PC-9 (cell line): ENCODE results near the gene CACNA2D4. TPM values are rescaled to one million over a fixed set of nuclear protein-coding genes. Genes with fewer than 3 reads are reported as not detected.

Experiments used
- BruUV-seq: library from RNA; stranded (reverse); fragments of 400-500 nt; replicated peaks from 2 replicates; lab custom pipeline; 2021; lab: Mats Ljungman, UMichigan
- CTCF ChIA-PET: fragments of 300-600 bp; sonication (Branson Sonifier 250); formaldehyde crosslinking; loops from one replicate; lab custom pipeline; 2022; ENCODE audit warnings: antibody characterized with exemption; lab: Charles Lee
- POLR2A ChIA-PET: fragments of 300-600 bp; sonication (Branson Sonifier 250); formaldehyde crosslinking; loops from one replicate; lab custom pipeline; 2022; ENCODE audit warnings: antibody characterized with exemption; ENCODE audit not compliant: unreplicated experiment; lab: Charles Lee
- DNase-seq, 2 experiments: peaks; one replicate each; pipeline versions ENCODE4 v3.0.0 to v3.0.0-alpha.2; 2015 to 2022; ENCODE audit warnings: mixed read lengths in 1 of 2
- H2AFZ ChIP-seq: fragments of 200-600 bp; sonication (generic); 2 replicates; pipeline ENCODE4 v1.8.1; 2017; ENCODE audit warnings: antibody characterized with exemption
- H3F3A ChIP-seq: fragments of 200-600 bp; sonication (generic); 2 replicates; pipeline ENCODE4 v1.8.1; 2017; ENCODE audit warnings: antibody characterized with exemption, mild to moderate bottlenecking, low read depth; ENCODE audit not compliant: insufficient read depth
- H3K27ac ChIP-seq: fragments of 200-600 bp; sonication (generic); 2 replicates; pipeline ENCODE4 v1.6.1; 2016; ENCODE audit warnings: mixed run types
- H3K27me3 ChIP-seq: fragments of 200-600 bp; sonication (generic); 2 replicates; pipeline ENCODE4 v1.6.1; 2016; ENCODE audit warnings: low read depth, mixed run types; ENCODE audit not compliant: insufficient read depth
- H3K36me3 ChIP-seq: fragments of 200-600 bp; sonication (generic); 2 replicates; pipeline ENCODE4 v1.6.1; 2016; ENCODE audit warnings: low read depth, mixed run types
- H3K4me1 ChIP-seq: fragments of 200-600 bp; sonication (generic); replicated peaks from 2 replicates; pipeline ENCODE4 v1.6.1; 2016; ENCODE audit warnings: mixed run types; ENCODE audit not compliant: insufficient read depth
- H3K4me2 ChIP-seq: fragments of 200-600 bp; sonication (generic); 2 replicates; pipeline ENCODE4 v1.6.1; 2017; ENCODE audit warnings: mixed run types
- H3K4me3 ChIP-seq: fragments of 200-600 bp; sonication (generic); 2 replicates; pipeline ENCODE4 v1.6.1; 2016; ENCODE audit warnings: mixed run types
- H3K79me2 ChIP-seq: fragments of 200-600 bp; sonication (generic); 2 replicates; pipeline ENCODE4 v1.6.1; 2017; ENCODE audit warnings: low read depth, mixed run types
- H3K9me2 ChIP-seq: fragments of 200-600 bp; sonication (generic); 2 replicates; pipeline ENCODE4 v1.8.1; 2017; ENCODE audit warnings: mild to moderate bottlenecking; ENCODE audit not compliant: insufficient read depth
- H3K9me3 ChIP-seq: fragments of 200-600 bp; sonication (generic); 2 replicates; pipeline ENCODE4 v1.8.1; 2016; ENCODE audit warnings: low read depth; ENCODE audit not compliant: insufficient read depth
- H4K20me1 ChIP-seq: fragments of 200-600 bp; sonication (generic); 2 replicates; pipeline ENCODE4 v1.8.1; 2017; ENCODE audit not compliant: insufficient read depth
- EZH2 ChIP-seq: fragments of 200-600 bp; sonication (generic); IDR thresholded peaks from 2 replicates; pipeline ENCODE4 v1.8.0; 2017; ENCODE audit warnings: antibody characterized with exemption, low read depth
- intact Hi-C: fragments of 100-400 bp; cut with micrococcal nuclease; formaldehyde crosslinking; loops from one replicate; pipeline ENCODE4 v1.10.0; 2022; ENCODE audit not compliant: unreplicated experiment
- total RNA-seq: library from RNA; stranded (reverse); gene quantifications from 2 replicates; pipeline ENCODE4 v1.2.3, GENCODE V29; 2021
- TF ChIP-seq, protein P1 (sequence below): fragments of 200-600 bp; sonication (generic); conservative IDR thresholded peaks from 2 replicates; pipeline ENCODE4 v1.6.1; 2017; ENCODE audit warnings: mixed run types, antibody characterized with exemption, mild to moderate bottlenecking, moderate library complexity

CACNA2D4 gene
- total RNA-seq, 1 experiment from 2014 or later = not detected

DNA sequence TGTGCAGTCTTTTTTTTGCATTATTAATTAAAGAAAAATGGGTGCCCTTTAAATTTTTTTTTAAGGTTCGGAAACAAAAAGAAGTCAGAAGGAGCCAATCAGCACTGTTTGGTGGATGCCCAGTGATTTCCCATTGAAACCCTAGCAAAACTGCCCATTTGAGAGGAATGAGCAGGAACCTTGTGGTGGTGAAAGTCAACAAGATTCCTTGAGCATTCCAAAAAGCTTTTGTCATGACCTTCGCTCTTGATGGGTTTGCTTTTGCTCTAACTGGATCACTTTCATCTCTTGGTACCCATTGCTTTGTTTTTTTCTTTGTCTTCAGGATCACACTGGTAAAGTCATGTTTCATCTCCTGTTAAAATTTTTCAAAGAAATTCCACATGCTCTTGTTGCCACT lies 173.5 kb downstream of the CACNA2D4 start:
- no peak overlapping the region for H3K4me2 ChIP-seq
- H3K27ac ChIP-seq = no peak overlapping the region
- no peak overlapping the region for H2AFZ ChIP-seq
- no peak for TF ChIP-seq EZH2
- TF ChIP-seq, protein P1, sequence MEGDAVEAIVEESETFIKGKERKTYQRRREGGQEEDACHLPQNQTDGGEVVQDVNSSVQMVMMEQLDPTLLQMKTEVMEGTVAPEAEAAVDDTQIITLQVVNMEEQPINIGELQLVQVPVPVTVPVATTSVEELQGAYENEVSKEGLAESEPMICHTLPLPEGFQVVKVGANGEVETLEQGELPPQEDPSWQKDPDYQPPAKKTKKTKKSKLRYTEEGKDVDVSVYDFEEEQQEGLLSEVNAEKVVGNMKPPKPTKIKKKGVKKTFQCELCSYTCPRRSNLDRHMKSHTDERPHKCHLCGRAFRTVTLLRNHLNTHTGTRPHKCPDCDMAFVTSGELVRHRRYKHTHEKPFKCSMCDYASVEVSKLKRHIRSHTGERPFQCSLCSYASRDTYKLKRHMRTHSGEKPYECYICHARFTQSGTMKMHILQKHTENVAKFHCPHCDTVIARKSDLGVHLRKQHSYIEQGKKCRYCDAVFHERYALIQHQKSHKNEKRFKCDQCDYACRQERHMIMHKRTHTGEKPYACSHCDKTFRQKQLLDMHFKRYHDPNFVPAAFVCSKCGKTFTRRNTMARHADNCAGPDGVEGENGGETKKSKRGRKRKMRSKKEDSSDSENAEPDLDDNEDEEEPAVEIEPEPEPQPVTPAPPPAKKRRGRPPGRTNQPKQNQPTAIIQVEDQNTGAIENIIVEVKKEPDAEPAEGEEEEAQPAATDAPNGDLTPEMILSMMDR = no peak
- CTCF ChIA-PET = no interaction called here
- no peak for DNase-seq
- H3K9me2 ChIP-seq = no peaks in the 10 kb centered on the region
- peaks cover 19% of the 10 kb centered on the region; the same call in 1 of the 2 replicates for H3F3A ChIP-seq
- BruUV-seq = no TSS peak
- peaks cover 14% of the 10 kb centered on the region; the same call in 1 of the 2 replicates for H3K4me1 ChIP-seq
- H3K4me3 ChIP-seq = no peak overlapping the region
- POLR2A ChIA-PET = no interaction called here
- H3K9me3 ChIP-seq = peaks cover 23% of the 10 kb centered on the region
- H3K27me3 ChIP-seq = no peaks in the 10 kb centered on the region
- intact Hi-C loops = no loop called here
- H3K36me3 ChIP-seq = peaks cover 29% of the 10 kb centered on the region; the same call in 1 of the 2 replicates
- peaks cover 6% of the 10 kb centered on the region; the same call in 1 of the 2 replicates for H4K20me1 ChIP-seq
- H3K79me2 ChIP-seq = peaks cover 76% of the 10 kb centered on the region

Other genes with a start within 250 kb of the CACNA2D4 start
- 76.0 and 107 TPM in 2 replicates for gene ADIPOR2, start 227.6 kb downstream of the CACNA2D4 start, total RNA-seq
- gene LRTM2, start 98.1 kb downstream of the CACNA2D4 start, total RNA-seq = not detected in 2 replicates
- gene DCP1B, start 85.8 kb upstream of the CACNA2D4 start, total RNA-seq = 6.2 and 6.8 TPM in 2 replicates
- gene CACNA1C, start 134.3 kb upstream of the CACNA2D4 start, total RNA-seq = not detected in 2 replicates